ENCODE data around the gene TIMM9. TPM values are rescaled to one million over a fixed set of nuclear protein-coding genes. Genes with fewer than 3 reads are reported as not detected.

TIMM9 gene
- total and polyA plus RNA-seq, 4 donors: 18.7 to 50.7 (median 27.1) TPM

DNA sequence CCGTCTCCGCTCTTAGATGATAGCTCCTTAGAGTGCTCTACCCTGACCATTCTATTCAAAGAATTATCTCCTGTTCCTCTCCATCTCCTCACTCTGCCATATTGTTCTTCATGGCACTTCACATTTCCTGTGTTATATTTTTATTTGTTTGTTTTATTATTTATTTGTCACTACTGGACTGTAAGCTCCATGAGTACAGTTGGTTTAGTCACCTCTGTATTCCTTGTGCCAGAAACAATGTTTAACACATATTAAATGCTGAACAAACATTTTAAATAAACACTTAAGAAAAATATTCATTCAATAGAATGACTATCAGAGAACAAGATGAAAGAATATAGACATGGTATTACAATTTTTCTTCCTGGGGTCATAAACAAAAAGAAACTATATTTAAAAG, 35.8 kb upstream of the TIMM9 start:
- TF ChIP-seq, protein P1, sequence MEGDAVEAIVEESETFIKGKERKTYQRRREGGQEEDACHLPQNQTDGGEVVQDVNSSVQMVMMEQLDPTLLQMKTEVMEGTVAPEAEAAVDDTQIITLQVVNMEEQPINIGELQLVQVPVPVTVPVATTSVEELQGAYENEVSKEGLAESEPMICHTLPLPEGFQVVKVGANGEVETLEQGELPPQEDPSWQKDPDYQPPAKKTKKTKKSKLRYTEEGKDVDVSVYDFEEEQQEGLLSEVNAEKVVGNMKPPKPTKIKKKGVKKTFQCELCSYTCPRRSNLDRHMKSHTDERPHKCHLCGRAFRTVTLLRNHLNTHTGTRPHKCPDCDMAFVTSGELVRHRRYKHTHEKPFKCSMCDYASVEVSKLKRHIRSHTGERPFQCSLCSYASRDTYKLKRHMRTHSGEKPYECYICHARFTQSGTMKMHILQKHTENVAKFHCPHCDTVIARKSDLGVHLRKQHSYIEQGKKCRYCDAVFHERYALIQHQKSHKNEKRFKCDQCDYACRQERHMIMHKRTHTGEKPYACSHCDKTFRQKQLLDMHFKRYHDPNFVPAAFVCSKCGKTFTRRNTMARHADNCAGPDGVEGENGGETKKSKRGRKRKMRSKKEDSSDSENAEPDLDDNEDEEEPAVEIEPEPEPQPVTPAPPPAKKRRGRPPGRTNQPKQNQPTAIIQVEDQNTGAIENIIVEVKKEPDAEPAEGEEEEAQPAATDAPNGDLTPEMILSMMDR (IDR thresholded peaks at IDR 0.05; ENCODE audit: control extremely low read depth, extremely low read depth): no peak
- ATAC-seq (ENCODE audit: insufficient read depth, low FRiP score) (no peak), DNase-seq (no peak)
- 96 to 100% methylated on average over 2 of the region's 2 CpGs for WGBS, 2 donors
- no peaks in the 10 kb centered on the region for H3K9me3 ChIP-seq (ENCODE audit: control insufficient read depth in 4 of 4, insufficient read depth in 3 of 4, low read length in 3 of 4)
- H3K27me3 ChIP-seq (ENCODE audit: control insufficient read depth in 3 of 3, insufficient read depth in 3 of 3, low read length in 2 of 3): no peaks in the 10 kb centered on the region
- no peak overlapping the region for H3K27ac ChIP-seq (ENCODE audit: low read depth in 1 of 2, low read length in 1 of 2)
- no peaks in the 10 kb centered on the region for H3K4me1 ChIP-seq (ENCODE audit: control insufficient read depth in 5 of 5, insufficient read depth in 5 of 5, low read length in 5 of 5)
- H3K9ac ChIP-seq (ENCODE audit: insufficient read depth in 1 of 2, low read length in 2 of 2): no peak overlapping the region
- no peak overlapping the region for H3K4me3 ChIP-seq
- peaks cover 4 to 28% (median 23%) of the 10 kb centered on the region in 4 donors for H3K36me3 ChIP-seq (ENCODE audit: control insufficient read depth in 4 of 4, insufficient read depth in 4 of 4, low read length in 4 of 4)

DNA sequence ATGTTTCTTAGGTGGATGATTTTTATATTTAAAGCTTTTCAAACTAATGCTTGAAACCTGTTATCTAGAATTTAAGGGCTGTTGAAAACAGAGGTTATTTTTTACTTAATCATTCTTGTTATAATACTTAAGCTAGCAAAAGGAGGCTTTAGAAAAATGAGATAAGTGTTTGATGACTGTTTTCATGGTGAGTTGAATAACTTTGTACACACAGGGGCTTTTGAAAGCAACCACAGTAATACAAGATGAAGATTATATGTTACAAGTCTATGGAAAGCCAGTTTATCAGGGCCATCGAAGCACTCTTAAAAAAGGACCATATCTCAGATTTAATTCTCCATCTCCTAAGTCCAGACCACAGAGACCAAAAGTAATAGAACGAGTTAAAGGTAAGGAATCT, 33.4 kb upstream of the TIMM9 start:
- Histone ChIP-seq H3K4me3 (no peak overlapping the region), H3K9me3 (ENCODE audit: control insufficient read depth in 4 of 4, insufficient read depth in 3 of 4, low read length in 3 of 4) (no peaks in the 10 kb centered on the region), H3K4me1 (ENCODE audit: control insufficient read depth in 5 of 5, insufficient read depth in 5 of 5, low read length in 5 of 5) (no peaks in the 10 kb centered on the region), H3K36me3 (ENCODE audit: control insufficient read depth in 4 of 4, insufficient read depth in 4 of 4, low read length in 4 of 4) (peaks cover 6 to 23% (median 19%) of the 10 kb centered on the region in 4 donors), H3K27me3 (ENCODE audit: control insufficient read depth in 3 of 3, insufficient read depth in 3 of 3, low read length in 2 of 3) (no peaks in the 10 kb centered on the region), H3K9ac (ENCODE audit: insufficient read depth in 1 of 2, low read length in 2 of 2) (no peak overlapping the region), H3K27ac (ENCODE audit: low read depth in 1 of 2, low read length in 1 of 2) (no peak overlapping the region)
- ATAC-seq (ENCODE audit: insufficient read depth, low FRiP score) (no peak), DNase-seq (peak in 1 of 3 donors; percentile 10)
- 71 to 92% methylated on average over 2 of the region's 2 CpGs for WGBS, 2 donors
- TF ChIP-seq, protein P1 (IDR thresholded peaks at IDR 0.05; ENCODE audit: control extremely low read depth, extremely low read depth): no peak

DNA sequence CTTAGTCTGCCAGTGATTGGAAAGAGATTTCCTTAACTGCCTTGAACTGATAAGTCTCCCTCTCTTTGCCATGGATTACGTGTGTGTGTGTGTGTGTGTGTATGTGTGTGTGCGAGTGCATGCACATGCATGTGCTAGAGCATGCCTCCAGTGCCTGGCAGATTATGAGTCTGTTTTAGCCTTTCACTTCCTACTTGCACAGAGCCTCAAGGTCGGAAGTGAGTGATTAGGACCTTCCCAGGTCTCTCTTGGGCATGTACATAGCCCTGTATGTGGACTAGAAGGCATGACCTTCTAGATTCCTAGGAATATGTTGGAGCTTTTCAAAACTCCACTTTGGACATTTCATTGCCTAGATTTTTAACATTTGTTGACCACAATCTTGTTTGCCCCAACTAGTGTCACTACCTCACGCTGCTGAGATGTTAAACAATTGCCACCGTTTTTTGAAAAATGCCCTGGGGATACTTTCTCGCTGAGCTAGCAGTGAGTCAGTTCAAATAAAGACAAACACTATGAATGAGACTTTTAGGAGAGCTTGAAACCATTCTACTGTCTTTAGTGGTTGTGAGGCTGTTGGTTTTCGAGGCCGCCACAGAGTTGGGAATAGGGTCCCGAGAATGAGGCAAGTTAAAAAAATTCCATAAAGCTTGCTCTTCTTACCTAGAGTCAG, 28.4 kb upstream of the TIMM9 start:
- ATAC-seq (ENCODE audit: insufficient read depth, low FRiP score): no peak

More for the DNA sequence above, 28.4 kb upstream of the TIMM9 start:
- no peak for DNase-seq
- Histone ChIP-seq H3K4me3 (no peak overlapping the region), H3K27me3 (ENCODE audit: control insufficient read depth in 3 of 3, insufficient read depth in 3 of 3, low read length in 2 of 3) (no peaks in the 10 kb centered on the region), H3K9me3 (ENCODE audit: control insufficient read depth in 4 of 4, insufficient read depth in 3 of 4, low read length in 3 of 4) (peaks cover 0 to 5% (median 0%) of the 10 kb centered on the region in 4 donors), H3K27ac (ENCODE audit: low read depth in 1 of 2, low read length in 1 of 2) (no peak overlapping the region), H3K9ac (ENCODE audit: insufficient read depth in 1 of 2, low read length in 2 of 2) (no peak overlapping the region), H3K4me1 (ENCODE audit: control insufficient read depth in 5 of 5, insufficient read depth in 5 of 5, low read length in 5 of 5) (no peaks in the 10 kb centered on the region), H3K36me3 (ENCODE audit: control insufficient read depth in 4 of 4, insufficient read depth in 4 of 4, low read length in 4 of 4) (peaks cover 6 to 23% (median 17%) of the 10 kb centered on the region in 4 donors)
- TF ChIP-seq, protein P1 (IDR thresholded peaks at IDR 0.05; ENCODE audit: control extremely low read depth, extremely low read depth): no peak
- 93 to 97% methylated on average over 9 of the region's 9 CpGs for WGBS, 2 donors
